Measurements from ENCODE around the gene HEXIM1.

DNA sequence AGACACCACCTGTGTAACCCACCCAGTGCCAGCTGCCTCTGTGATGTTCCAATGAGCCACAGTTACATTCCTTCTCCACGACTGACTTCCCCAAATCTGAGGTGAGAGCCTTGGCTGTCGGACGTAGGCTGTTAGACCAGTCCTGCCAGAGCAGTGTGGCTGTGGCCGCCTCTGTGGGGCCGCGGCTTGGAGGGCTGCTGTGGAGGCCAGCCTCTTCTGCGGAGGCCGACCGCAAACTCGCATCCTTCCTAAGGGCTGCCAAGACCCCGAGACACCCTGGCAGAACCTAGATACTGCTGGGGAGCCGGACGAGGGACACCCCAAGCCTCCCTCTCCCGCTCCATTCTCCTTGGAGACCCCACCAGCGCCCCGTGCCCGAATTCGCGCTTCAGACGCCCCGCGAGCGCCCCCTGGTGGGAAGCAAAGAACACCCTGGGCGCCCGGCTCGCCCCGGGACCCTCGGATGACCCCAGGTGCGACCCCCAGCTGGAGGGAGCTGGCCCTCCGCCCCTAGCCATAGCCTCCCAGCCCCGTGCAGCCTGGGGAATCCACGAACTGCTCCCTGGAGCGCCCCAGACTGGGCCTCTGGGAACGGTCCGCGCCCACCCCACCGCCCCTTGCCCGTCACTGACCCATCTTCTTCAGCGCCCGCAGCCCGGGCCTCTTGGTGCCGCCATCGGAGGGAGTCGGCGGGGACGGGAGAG, 16.5 kb upstream of the HEXIM1 start:
- no peak for TF ChIP-seq POLR2A (IDR thresholded peaks at IDR 0.05)
- TF ChIP-seq, protein P1, sequence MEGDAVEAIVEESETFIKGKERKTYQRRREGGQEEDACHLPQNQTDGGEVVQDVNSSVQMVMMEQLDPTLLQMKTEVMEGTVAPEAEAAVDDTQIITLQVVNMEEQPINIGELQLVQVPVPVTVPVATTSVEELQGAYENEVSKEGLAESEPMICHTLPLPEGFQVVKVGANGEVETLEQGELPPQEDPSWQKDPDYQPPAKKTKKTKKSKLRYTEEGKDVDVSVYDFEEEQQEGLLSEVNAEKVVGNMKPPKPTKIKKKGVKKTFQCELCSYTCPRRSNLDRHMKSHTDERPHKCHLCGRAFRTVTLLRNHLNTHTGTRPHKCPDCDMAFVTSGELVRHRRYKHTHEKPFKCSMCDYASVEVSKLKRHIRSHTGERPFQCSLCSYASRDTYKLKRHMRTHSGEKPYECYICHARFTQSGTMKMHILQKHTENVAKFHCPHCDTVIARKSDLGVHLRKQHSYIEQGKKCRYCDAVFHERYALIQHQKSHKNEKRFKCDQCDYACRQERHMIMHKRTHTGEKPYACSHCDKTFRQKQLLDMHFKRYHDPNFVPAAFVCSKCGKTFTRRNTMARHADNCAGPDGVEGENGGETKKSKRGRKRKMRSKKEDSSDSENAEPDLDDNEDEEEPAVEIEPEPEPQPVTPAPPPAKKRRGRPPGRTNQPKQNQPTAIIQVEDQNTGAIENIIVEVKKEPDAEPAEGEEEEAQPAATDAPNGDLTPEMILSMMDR (IDR thresholded peaks at IDR 0.05) = peak; percentile 87 to 98 (median 95)
- no peak for TF ChIP-seq POLR2AphosphoS5 (IDR thresholded peaks at IDR 0.05)
- TF ChIP-seq EP300 (IDR thresholded peaks at IDR 0.05) = no peak
